HG03135 (cell line): Measurements from ENCODE around the gene CDYL.
"Not testable (repeated sequence)": the region's sequence is repeated elsewhere in the genome, so short reads cannot be mapped to it uniquely, and the experiment has no call there.

Source experiments
- ATAC-seq: cut with Tn5 transposase; IDR thresholded peaks from one replicate; pipeline ENCODE4 v1.9.1; 2021; ENCODE audit warnings: mild to moderate bottlenecking, moderate library complexity; ENCODE audit not compliant: unreplicated experiment

CDYL gene

GRCh38 chr6:4803343-4803744, 27.1 kb downstream of the CDYL start:
- ATAC-seq: no peak

- no peak for ATAC-seq
These were observed 27.9 kb downstream of the CDYL start for GRCh38 chr6:4804095-4804494.

GRCh38 chr6:4805553-4806336, 29.5 kb downstream of the CDYL start:
- no peak for ATAC-seq

- ATAC-seq: no peak
These were observed 30.1 kb downstream of the CDYL start for GRCh38 chr6:4806337-4806725.

GRCh38 chr6:4806791-4807190, 30.6 kb downstream of the CDYL start:
- ATAC-seq: no peak

- ATAC-seq: no peak
These were observed 32.2 kb downstream of the CDYL start for GRCh38 chr6:4808396-4808795.

DNA sequence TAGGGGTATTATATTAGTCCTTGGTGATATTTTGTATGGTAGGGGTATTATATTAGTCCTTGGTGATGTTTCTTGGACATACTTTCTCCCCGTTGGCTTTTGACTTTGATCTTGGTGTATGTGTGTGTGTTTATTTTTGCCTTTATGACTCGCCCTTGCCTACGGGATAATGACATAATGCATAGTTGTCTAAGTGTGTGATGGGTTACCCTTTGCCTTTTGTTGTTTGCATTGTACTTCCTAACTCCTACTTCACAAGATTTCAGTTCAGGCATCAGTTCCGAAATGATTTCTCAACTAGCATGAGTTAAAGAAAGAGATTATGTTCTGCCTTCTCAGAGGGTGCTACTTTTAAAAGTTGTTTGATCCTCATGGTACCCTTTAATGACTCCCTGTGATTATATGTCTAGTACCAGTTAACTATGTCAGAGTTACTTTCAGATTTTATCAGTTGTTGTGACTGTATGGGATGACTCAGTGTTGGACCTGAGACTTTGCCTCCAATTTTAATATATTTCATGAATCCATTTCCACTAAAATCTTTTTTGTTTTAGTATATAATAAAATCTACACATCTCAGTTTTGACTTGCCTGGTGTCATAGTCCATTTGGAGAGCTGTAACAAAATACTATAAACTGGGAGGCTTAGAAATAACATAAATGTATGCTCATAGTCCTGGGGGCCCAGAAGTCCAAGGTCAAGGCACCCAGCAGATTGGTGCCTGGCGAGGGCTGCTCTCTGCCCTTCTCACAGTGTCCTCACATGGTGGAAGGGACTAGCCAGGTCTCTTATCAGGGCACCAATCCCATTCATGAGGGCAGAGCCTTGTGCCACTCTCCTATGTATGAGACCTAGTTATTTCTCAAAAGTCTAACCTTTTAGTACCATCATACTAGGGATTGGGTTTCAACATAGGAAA, 34.1 kb downstream of the CDYL start:
- ATAC-seq: no peak

DNA sequence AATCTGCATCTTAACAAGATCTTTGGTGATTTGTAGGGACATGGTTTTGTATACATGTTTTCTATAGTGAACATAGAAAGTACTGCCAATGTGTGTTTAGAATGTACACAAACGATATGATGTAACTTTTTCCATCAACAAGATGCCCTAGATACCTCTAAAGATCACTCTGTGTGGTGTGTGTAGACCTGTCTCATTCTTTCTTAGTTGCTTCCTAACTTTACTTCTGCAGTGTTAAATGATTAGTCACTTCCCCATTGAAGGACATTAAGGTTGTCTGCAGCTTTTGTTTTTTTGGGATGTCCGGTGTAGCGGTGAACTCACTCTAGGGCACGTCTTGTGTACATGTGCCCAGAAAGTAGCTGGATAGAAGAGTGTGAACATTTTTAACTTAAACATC, 35.9 kb downstream of the CDYL start:
- no peak for ATAC-seq

GRCh38 chr6:4813055-4813454, 36.9 kb downstream of the CDYL start:
- ATAC-seq: no peak

GRCh38 chr6:4814212-4814611, 38.0 kb downstream of the CDYL start:
- no peak for ATAC-seq

DNA sequence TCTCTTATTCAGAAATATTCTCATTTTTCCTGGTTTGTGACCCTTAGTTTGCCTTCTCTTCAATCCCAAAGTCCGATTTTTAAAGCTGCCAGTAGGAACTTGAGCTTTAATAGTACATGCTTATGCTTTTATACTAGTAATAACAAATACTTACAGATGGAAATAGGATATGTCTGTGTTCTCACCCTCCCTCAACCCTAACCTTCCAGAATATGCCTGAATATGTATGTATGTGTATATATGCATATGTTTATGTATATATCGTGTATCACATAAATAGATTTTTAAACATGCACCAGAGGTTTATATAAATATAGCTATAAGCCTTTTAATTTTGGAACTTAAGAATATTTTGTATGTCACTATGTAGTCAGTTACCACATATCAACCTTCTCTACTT, 38.8 kb downstream of the CDYL start:
- ATAC-seq: no peak

DNA sequence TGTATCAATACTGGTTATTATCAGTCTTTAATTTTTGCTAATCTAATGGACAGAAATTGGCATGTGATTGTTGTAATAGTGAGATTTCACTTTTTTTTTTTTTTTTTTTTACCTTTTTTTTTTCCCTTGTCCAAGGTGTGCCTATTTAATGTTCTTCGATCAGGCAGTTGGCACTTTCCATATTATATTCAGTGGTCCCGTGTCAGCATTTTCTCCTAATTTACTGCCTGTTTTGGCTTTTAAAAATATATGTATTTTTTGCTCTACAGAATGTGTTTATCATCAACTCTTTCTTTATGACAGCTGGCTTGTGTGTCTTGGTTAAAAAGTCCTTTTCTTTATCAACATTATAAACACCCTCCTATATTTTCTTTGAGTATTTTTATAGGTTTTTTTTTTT, 39.4 kb downstream of the CDYL start:
- no peak for ATAC-seq

DNA sequence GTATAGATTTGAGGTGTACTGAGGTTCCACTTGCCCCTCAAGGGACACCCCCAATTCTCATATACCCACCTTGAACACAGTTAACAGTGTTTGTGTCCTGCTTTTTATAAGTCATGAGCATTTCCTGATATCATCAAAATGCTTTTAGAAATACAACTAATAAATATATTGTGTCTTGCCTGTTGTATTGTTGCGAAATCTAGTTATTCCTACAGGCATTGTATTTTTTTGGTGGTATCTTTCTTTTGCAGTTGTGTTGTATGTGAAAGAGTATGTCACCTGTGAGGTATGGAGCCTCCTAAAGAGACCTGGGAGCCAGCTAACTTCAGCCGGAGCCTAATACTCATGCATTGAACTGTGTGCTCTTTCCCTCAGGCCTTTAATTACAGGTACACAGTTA, 40.7 kb downstream of the CDYL start:
- no peak for ATAC-seq

DNA sequence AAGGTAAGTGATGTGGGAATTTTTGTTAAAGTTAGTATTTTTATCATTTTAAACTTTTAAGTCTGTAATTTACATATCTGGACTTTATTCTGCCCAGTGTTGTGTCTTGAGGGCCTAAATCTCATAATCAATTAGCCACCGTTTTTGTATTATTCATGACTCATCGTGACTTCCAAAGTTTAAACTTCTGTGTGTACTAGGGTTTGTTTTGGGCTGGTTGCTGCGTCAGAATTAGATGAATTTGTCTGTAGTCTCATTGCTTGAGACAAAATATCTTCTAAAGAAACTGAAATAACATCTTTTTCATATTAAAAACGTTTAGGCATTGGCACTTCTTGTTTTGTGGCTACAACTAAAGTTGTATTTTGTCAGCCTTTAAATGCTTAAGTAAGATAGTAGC, 41.3 kb downstream of the CDYL start:
- ATAC-seq: no peak

DNA sequence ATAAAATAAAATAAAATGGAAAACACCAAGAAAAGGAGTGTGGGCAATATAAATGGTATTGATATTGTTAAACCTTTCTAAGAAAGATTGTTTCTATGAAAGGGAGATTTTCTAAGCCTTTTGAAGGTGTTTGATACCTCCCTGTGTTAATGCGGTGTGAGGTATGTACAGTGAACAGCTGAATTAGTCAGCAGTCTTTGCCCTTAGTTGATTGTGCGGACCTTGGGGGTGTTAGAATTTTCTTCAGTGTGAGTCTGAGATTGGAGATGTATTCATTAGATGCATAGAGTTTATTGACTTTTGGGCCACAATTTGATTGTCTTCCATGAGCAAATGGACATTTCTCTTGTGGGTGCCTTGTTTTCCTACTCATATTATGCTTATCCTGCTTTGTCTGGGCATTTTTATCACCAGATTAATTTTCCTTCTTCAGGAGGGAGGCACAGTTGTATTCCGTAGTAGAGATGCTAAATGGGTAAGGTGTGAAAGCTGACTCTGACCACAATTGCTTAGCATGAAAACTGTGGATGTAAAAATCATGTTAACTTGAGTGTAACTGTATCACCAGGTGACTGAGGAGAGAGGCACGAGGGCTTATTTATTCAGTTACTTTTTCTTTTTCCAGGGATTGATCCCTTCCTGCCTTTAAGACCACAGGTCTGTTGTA, 42.2 kb downstream of the CDYL start:
- no peak for ATAC-seq

DNA sequence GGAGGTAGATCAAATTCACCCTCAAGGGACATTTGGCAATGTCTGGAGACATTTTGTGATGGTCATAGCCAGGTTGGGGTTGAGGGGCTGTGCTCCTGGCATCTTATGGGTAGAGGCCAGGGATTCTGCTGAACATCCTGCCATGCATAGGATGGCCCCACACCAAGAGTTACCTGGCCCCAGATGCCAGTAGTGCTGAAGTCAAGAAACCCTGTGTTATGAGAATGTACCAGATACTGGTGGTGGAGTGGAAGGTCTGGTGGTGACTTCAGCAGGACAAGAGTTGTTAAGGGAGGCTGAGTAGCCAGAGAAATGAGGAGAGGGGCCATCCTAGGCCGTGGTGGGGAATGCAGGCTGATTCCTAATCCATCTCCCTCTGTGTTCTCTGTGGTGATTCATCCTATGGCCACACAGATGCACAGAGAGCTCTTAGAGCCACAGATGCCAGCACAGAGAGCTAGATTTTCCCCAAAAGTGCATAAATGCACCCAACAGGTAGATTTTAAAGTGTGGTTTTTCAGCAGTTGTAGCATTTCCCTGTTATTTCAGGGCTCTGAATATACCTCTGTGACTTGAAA, 43.6 kb downstream of the CDYL start:
- no peak for ATAC-seq

DNA sequence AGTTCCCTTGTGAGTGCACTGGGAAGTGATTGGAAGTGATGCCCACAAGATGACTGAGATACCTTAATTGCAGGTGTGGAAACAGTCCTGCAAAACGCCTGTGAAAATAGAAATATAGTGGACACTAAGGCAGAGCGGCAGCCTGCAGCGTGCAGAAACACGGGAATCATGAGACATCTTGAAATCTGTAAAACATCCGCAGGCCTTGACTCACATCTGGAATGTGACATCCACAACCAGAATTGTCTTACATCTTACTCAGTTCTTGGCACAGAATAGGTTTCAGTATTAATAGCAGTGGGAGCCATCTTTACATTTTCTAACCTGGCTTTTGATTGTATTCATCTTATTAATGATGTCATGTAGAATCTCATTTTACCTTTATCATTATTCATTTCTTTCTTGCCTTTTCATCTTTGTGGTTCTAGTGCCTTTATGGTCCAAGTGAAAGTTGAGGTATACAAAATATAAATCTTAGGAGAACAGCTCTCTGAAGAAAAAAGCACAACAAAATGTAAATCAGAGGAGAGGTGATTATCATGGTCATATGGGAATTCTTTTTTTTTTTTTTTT, 44.6 kb downstream of the CDYL start:
- no peak for ATAC-seq

- no peak for ATAC-seq
These were observed 46.3 kb downstream of the CDYL start for GRCh38 chr6:4822476-4822875.

DNA sequence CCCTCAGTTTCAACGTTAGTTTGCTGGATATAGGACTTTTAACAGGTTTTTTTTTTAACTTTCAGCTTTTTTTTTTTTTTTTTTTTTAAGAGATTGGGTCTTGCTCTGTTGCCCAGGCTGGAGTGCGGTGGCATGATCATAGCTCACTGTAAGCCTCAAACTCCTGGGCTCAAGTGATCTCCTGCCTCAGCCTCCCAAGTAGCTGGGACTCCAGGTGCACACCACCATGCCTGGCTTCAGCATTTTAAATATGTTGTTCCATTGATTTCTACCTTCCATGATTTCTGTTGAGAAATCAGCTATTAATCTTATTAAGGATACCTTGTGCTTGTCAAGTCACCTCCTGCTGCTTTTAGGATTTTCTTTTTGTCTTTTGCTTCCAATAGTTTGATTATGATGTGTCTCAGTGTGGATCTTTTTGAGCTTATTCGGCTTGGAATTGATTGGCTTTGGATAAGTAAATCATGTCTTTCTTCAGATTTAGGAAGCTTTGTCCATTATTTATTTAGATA, 52.0 kb downstream of the CDYL start:
- ATAC-seq: no peak

DNA sequence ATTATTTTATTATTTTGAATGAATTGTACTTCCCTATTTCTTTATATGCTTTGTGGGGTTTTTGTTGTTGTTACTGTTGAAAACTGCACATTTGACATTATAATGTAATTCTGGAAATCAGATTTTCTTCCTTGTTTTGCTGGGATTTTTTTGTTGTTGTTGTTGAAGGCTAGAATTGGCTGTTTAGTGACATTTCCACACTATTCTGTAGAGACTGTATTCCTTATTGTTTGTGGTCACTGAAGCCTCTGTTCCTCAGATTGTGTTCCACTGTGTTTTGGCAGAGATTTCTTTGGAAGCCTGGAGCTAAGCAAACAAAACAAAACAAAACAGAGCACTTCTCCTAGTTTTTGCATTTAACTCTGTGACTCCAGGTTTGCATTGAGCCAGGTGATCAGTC, 52.9 kb downstream of the CDYL start:
- ATAC-seq: no peak

DNA sequence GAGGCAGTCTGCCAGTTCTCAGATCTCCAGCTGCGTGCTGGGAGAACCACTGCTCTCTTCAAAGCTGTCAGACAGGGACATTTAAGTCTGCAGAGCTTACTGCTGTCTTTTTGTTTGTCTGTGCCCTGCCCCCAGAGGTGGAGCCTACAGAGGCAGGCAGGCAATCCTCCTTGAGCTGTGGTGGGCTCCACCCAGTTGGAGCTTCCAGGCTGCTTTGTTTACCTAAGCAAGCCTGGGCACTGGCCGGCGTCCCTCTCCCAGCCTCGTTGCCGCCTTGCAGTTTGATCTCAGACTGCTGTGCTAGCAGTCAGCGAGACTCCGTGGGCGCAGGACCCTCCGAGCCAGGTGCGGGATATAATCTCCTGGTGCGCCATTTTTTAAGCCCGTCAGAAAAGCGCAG, 59.3 kb downstream of the CDYL start:
- ATAC-seq: not testable (repeated sequence)
